SK-N-SH treated with all-trans-retinoic acid at 6 μM for 48 hours (cell line): ENCODE data around the gene BSX.

Experiments
- ATAC-seq: fragments of 200-7000 bp; cut with Tn5 transposase; 3 replicates; pipeline ENCODE4 v1.9.1; 2020; ENCODE audit warnings: mild to moderate bottlenecking, moderate library complexity
- ARNTL ChIP-seq: fragments of 450-650 bp; formaldehyde crosslinking; IDR thresholded peaks from 2 replicates; pipeline ENCODE4 v1.5.0; 2020; ENCODE audit warnings: low read depth, mild to moderate bottlenecking, moderate library complexity, borderline replicate concordance
- BACH2 ChIP-seq: fragments of 250-450 bp; sonication (Bioruptor Pico); IDR thresholded peaks from 2 replicates; pipeline ENCODE4 v1.9.0; 2021; ENCODE audit warnings: mild to moderate bottlenecking, borderline replicate concordance
- CREB5 ChIP-seq: fragments of 250-450 bp; sonication (Bioruptor Pico); IDR thresholded peaks from 2 replicates; pipeline ENCODE4 v1.5.1; 2020; ENCODE audit warnings: low read depth, mild to moderate bottlenecking, moderate library complexity
- CSDC2 ChIP-seq: fragments of 250-450 bp; sonication (Bioruptor Pico); IDR thresholded peaks from 2 replicates; pipeline ENCODE4 v1.5.0; 2020; ENCODE audit warnings: mild to moderate bottlenecking, moderate library complexity
- ESRRG ChIP-seq: fragments of 250-450 bp; sonication (Bioruptor Pico); IDR thresholded peaks from 2 replicates; pipeline ENCODE4 v1.6.1; 2021; ENCODE audit warnings: mild to moderate bottlenecking
- GLIS3 ChIP-seq: fragments of 250-450 bp; sonication (Bioruptor Pico); IDR thresholded peaks from 2 replicates; pipeline ENCODE4 v1.5.0; 2020; ENCODE audit warnings: mild to moderate bottlenecking, moderate library complexity
- ISL1 ChIP-seq: fragments of 250-450 bp; sonication (Bioruptor Pico); IDR thresholded peaks from 2 replicates; pipeline ENCODE4 v2.1.2; 2022; ENCODE audit warnings: mild to moderate bottlenecking, moderate library complexity
- OSR1 ChIP-seq: fragments of 250-450 bp; sonication (Bioruptor Pico); IDR thresholded peaks from 2 replicates; pipeline ENCODE4 v1.8.0; 2022; ENCODE audit warnings: moderate library complexity, mild to moderate bottlenecking, inconsistent platforms
- PATZ1 ChIP-seq: fragments of 250-450 bp; sonication (Bioruptor Pico); IDR thresholded peaks from 2 replicates; pipeline ENCODE4 v1.8.0; 2020; ENCODE audit warnings: mild to moderate bottlenecking, moderate library complexity, borderline replicate concordance
- PPARA ChIP-seq: fragments of 250-450 bp; sonication (Bioruptor Pico); IDR thresholded peaks from 2 replicates; pipeline ENCODE4 v1.5.0; 2020; ENCODE audit warnings: mild to moderate bottlenecking, borderline replicate concordance
- RARB ChIP-seq: fragments of 250-450 bp; sonication (Bioruptor Pico); IDR thresholded peaks from 2 replicates; pipeline ENCODE4 v1.8.0; 2021; ENCODE audit warnings: mild to moderate bottlenecking, moderate library complexity
- SNAI2 ChIP-seq: fragments of 250-450 bp; sonication (Bioruptor Pico); IDR thresholded peaks from 2 replicates; pipeline ENCODE4 v1.5.0; 2020; ENCODE audit warnings: mild to moderate bottlenecking, moderate library complexity
- TCF4 ChIP-seq: fragments of 250-450 bp; sonication (Bioruptor Pico); IDR thresholded peaks from 2 replicates; pipeline ENCODE4 v1.8.0; 2021; ENCODE audit warnings: mild to moderate bottlenecking, moderate library complexity, borderline replicate concordance
- TOX ChIP-seq: fragments of 250-450 bp; sonication (Bioruptor Pico); IDR thresholded peaks from 2 replicates; pipeline ENCODE4 v1.8.0; 2021; ENCODE audit warnings: mild to moderate bottlenecking, moderate library complexity, borderline replicate concordance
- ZC3H10 ChIP-seq: fragments of 250-450 bp; sonication (Bioruptor Pico); IDR thresholded peaks from 2 replicates; pipeline ENCODE4 v1.5.1; 2021; ENCODE audit warnings: mild to moderate bottlenecking, moderate library complexity
- ZFP3 ChIP-seq: fragments of 250-450 bp; sonication (Bioruptor Pico); IDR thresholded peaks from 2 replicates; pipeline ENCODE4 v1.5.0; 2020; ENCODE audit warnings: mild to moderate bottlenecking, moderate library complexity
- ZFP30 ChIP-seq: fragments of 450-650 bp; formaldehyde crosslinking; IDR thresholded peaks from 2 replicates; pipeline ENCODE4 v1.5.0; 2022; ENCODE audit warnings: mild to moderate bottlenecking, moderate library complexity
- ZNF565 ChIP-seq: fragments of 450-650 bp; formaldehyde crosslinking; conservative IDR thresholded peaks from 2 replicates; pipeline ENCODE4 v1.5.0; 2020; ENCODE audit warnings: low read depth, mild to moderate bottlenecking, moderate library complexity
- ZNF70 ChIP-seq: fragments of 450-650 bp; formaldehyde crosslinking; IDR thresholded peaks from 2 replicates; pipeline ENCODE4 v1.5.0; 2020; ENCODE audit warnings: mild to moderate bottlenecking, moderate library complexity
- ZNF8 ChIP-seq: fragments of 450-650 bp; formaldehyde crosslinking; IDR thresholded peaks from 2 replicates; pipeline ENCODE4 v1.5.0; 2020; ENCODE audit warnings: mild to moderate bottlenecking, moderate library complexity
- TF ChIP-seq, protein P1 (sequence below): fragments of 250-450 bp; sonication (Bioruptor Pico); IDR thresholded peaks from 2 replicates; pipeline ENCODE4 v1.5.0; 2020; ENCODE audit warnings: mild to moderate bottlenecking, moderate library complexity

Gene BSX

GRCh38 chr11:122954455-122954854, 27.2 kb downstream of the BSX start:
- ATAC-seq, result no peak
- TF ChIP-seq PATZ1 (CRISPR knock-in tag) (no peak), ZNF70 (no peak), SNAI2 (no peak), CSDC2 (CRISPR knock-in tag) (no peak), GLIS3 (CRISPR knock-in tag) (no peak), ZFP30 (CRISPR knock-in tag) (no peak), ZC3H10 (CRISPR knock-in tag) (no peak), TOX (CRISPR knock-in tag) (no peak), BACH2 (CRISPR knock-in tag) (no peak), ZNF8 (CRISPR knock-in tag) (no peak), ZFP3 (CRISPR knock-in tag) (no peak), ESRRG (CRISPR knock-in tag) (no peak), ARNTL (no peak), PPARA (CRISPR knock-in tag) (no peak)
- TF ChIP-seq, protein P1, sequence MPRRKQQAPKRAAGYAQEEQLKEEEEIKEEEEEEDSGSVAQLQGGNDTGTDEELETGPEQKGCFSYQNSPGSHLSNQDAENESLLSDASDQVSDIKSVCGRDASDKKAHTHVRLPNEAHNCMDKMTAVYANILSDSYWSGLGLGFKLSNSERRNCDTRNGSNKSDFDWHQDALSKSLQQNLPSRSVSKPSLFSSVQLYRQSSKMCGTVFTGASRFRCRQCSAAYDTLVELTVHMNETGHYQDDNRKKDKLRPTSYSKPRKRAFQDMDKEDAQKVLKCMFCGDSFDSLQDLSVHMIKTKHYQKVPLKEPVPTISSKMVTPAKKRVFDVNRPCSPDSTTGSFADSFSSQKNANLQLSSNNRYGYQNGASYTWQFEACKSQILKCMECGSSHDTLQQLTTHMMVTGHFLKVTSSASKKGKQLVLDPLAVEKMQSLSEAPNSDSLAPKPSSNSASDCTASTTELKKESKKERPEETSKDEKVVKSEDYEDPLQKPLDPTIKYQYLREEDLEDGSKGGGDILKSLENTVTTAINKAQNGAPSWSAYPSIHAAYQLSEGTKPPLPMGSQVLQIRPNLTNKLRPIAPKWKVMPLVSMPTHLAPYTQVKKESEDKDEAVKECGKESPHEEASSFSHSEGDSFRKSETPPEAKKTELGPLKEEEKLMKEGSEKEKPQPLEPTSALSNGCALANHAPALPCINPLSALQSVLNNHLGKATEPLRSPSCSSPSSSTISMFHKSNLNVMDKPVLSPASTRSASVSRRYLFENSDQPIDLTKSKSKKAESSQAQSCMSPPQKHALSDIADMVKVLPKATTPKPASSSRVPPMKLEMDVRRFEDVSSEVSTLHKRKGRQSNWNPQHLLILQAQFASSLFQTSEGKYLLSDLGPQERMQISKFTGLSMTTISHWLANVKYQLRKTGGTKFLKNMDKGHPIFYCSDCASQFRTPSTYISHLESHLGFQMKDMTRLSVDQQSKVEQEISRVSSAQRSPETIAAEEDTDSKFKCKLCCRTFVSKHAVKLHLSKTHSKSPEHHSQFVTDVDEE (CRISPR knock-in tag), result no peak

- no peak for TF ChIP-seq TOX (CRISPR knock-in tag)
- TF ChIP-seq ZFP3 (CRISPR knock-in tag), result no peak
- no peak for TF ChIP-seq SNAI2
- TF ChIP-seq CREB5 (CRISPR knock-in tag), result no peak
- TF ChIP-seq PATZ1 (CRISPR knock-in tag), result no peak
- no peak for TF ChIP-seq ARNTL
- TF ChIP-seq, protein P1 (CRISPR knock-in tag), result no peak
- no peak for TF ChIP-seq TCF4 (CRISPR knock-in tag)
- TF ChIP-seq ZNF565 (CRISPR knock-in tag), result no peak
- no peak for TF ChIP-seq OSR1 (CRISPR knock-in tag)
- TF ChIP-seq ISL1 (CRISPR knock-in tag), result no peak
- no peak for TF ChIP-seq RARB (CRISPR knock-in tag)
- TF ChIP-seq ESRRG (CRISPR knock-in tag), result no peak
- no peak for ATAC-seq
These were observed 30.4 kb downstream of the BSX start for GRCh38 chr11:122951211-122951610.

GRCh38 chr11:122938557-122938956, 43.1 kb downstream of the BSX start:
- no peak for ATAC-seq
- no peak for TF ChIP-seq PATZ1 (CRISPR knock-in tag)
- no peak for TF ChIP-seq ZNF70
- TF ChIP-seq ZNF8 (CRISPR knock-in tag), result no peak
- TF ChIP-seq GLIS3 (CRISPR knock-in tag), result no peak
- no peak for TF ChIP-seq ISL1 (CRISPR knock-in tag)
- no peak for TF ChIP-seq ESRRG (CRISPR knock-in tag)
- TF ChIP-seq, protein P1 (CRISPR knock-in tag), result no peak
